Measurements from ENCODE around the gene PPP1R36. TPM values are rescaled to one million over a fixed set of nuclear protein-coding genes. Genes with fewer than 3 reads are reported as not detected.

The PPP1R36 gene
- 0.11 TPM for polyA plus RNA-seq (2013, experiment 1 of 2)
- 0.11 TPM for polyA plus RNA-seq (2013, experiment 2 of 2)

- peaks cover 0 to 3% of the 10 kb centered on the region in 2 donors for H3K4me1 ChIP-seq (ENCODE audit: control insufficient read depth in 2 of 2, insufficient read depth in 1 of 2, low read depth in 1 of 2, low read length in 2 of 2)
- H3K27ac ChIP-seq (replicated peaks; ENCODE audit: low read length), result no peak within 1 kb of the TSS
- H2BK12ac ChIP-seq (ENCODE audit: low read length), result no peak within 1 kb of the TSS
- no peak within 1 kb of the TSS for H2AK5ac ChIP-seq (ENCODE audit: low read depth, low read length)
- H3K27me3 ChIP-seq (ENCODE audit: control insufficient read depth in 3 of 3, insufficient read depth in 3 of 3, low read depth in 1 of 3, low read length in 3 of 3), result peaks cover 0 to 40% (median 25%) of the 10 kb centered on the region in 3 experiments
- H3K4ac ChIP-seq (ENCODE audit: low read length), result no peak within 1 kb of the TSS
- peak within 1 kb of the TSS; percentile 82 for H2AFZ ChIP-seq (ENCODE audit: low read length)
- peak within 1 kb of the TSS; percentile 36 to 82 for H3K4me3 ChIP-seq (ENCODE audit: low read length in 2 of 2)
- H2BK120ac ChIP-seq (ENCODE audit: low read depth, low read length), result no peak within 1 kb of the TSS
- H3K9ac ChIP-seq (ENCODE audit: low read depth, low read length, poor library complexity), result peak within 1 kb of the TSS; percentile 75
- peak within 1 kb of the TSS; percentile 62 for H3K18ac ChIP-seq (ENCODE audit: low read length)
- DNase-seq (ENCODE audit: low spot score), result no peak
- H2BK15ac ChIP-seq (ENCODE audit: low read length), result no peak within 1 kb of the TSS
- H3K4me2 ChIP-seq (ENCODE audit: insufficient read depth, low read length, poor library complexity, severe bottlenecking), result peak within 1 kb of the TSS; percentile 67
- H3K36me3 ChIP-seq (replicated peaks in 1 of 2; ENCODE audit: control insufficient read depth in 2 of 2, insufficient read depth in 2 of 2, low read length in 2 of 2), result no peaks in the 10 kb centered on the region
- H4K8ac ChIP-seq (ENCODE audit: low read depth, low read length), result no peak within 1 kb of the TSS
- H3K14ac ChIP-seq (ENCODE audit: low read length), result no peak within 1 kb of the TSS
- no peak within 1 kb of the TSS for H2BK5ac ChIP-seq (ENCODE audit: low read length)
- H3K23ac ChIP-seq (ENCODE audit: low read depth, low read length, poor library complexity), result peak within 1 kb of the TSS; percentile 20
- H3K9me3 ChIP-seq (replicated peaks in 1 of 2; ENCODE audit: control insufficient read depth in 2 of 2, insufficient read depth in 1 of 2, low read depth in 1 of 2, low read length in 2 of 2), result no peaks in the 10 kb centered on the region
- no peak within 1 kb of the TSS for H4K91ac ChIP-seq (ENCODE audit: low read depth, low read length, poor library complexity)
- WGBS, 2 donors (ENCODE audit: extremely low coverage in 2 of 2, insufficient read length in 2 of 2, insufficient replicate concordance in 1 of 2), result no CpG with 5 or more reads among the region's 54 CpGs
- H3K79me1 ChIP-seq (ENCODE audit: low read depth, low read length), result no peaks in the 10 kb centered on the region
Observed at GRCh38 chr14:64549791-64550620, at the start of gene PPP1R36. PPP1R36 (plus strand) TSS chr14:64549961; CDS start chr14:64549998, 37 bp downstream.

GRCh38 chr14:64500088-64500487, 49.7 kb upstream of the PPP1R36 start:
- no peak overlapping the region for H3K4me3 ChIP-seq (ENCODE audit: low read length in 2 of 2)
- H2BK15ac ChIP-seq (ENCODE audit: low read length), result no peak overlapping the region
- no peaks in the 10 kb centered on the region for H3K79me1 ChIP-seq (ENCODE audit: low read depth, low read length)
- H3K23ac ChIP-seq (ENCODE audit: low read depth, low read length, poor library complexity), result no peak overlapping the region
- no peak overlapping the region for H3K18ac ChIP-seq (ENCODE audit: low read length)
- WGBS, 2 donors (ENCODE audit: extremely low coverage in 2 of 2, insufficient read length in 2 of 2, insufficient replicate concordance in 1 of 2), result no CpG with 5 or more reads among the region's 1 CpG
- H4K8ac ChIP-seq (ENCODE audit: low read depth, low read length), result no peak overlapping the region
- H2BK120ac ChIP-seq (ENCODE audit: low read depth, low read length), result no peak overlapping the region
- H2AK5ac ChIP-seq (ENCODE audit: low read depth, low read length), result no peak overlapping the region
- no peak overlapping the region for H2BK5ac ChIP-seq (ENCODE audit: low read length)
- peaks cover 6 to 13% of the 10 kb centered on the region in 2 donors for H3K4me1 ChIP-seq (ENCODE audit: control insufficient read depth in 2 of 2, insufficient read depth in 1 of 2, low read depth in 1 of 2, low read length in 2 of 2)
- H3K27ac ChIP-seq (replicated peaks; ENCODE audit: low read length), result no peak overlapping the region
- H3K4me2 ChIP-seq (ENCODE audit: insufficient read depth, low read length, poor library complexity, severe bottlenecking), result no peak overlapping the region
- H2BK12ac ChIP-seq (ENCODE audit: low read length), result no peak overlapping the region
- H3K36me3 ChIP-seq (replicated peaks in 1 of 2; ENCODE audit: control insufficient read depth in 2 of 2, insufficient read depth in 2 of 2, low read length in 2 of 2), result peaks cover 0 to 25% of the 10 kb centered on the region in 2 donors
- H4K91ac ChIP-seq (ENCODE audit: low read depth, low read length, poor library complexity), result no peak overlapping the region
- H3K9ac ChIP-seq (ENCODE audit: low read depth, low read length, poor library complexity), result no peak overlapping the region
- no peaks in the 10 kb centered on the region for H3K27me3 ChIP-seq (ENCODE audit: control insufficient read depth in 3 of 3, insufficient read depth in 3 of 3, low read depth in 1 of 3, low read length in 3 of 3)
- no peak overlapping the region for H2AFZ ChIP-seq (ENCODE audit: low read length)
- no peak overlapping the region for H3K14ac ChIP-seq (ENCODE audit: low read length)
- no peak for DNase-seq (ENCODE audit: low spot score)
- no peak overlapping the region for H3K4ac ChIP-seq (ENCODE audit: low read length)
- no peaks in the 10 kb centered on the region for H3K9me3 ChIP-seq (replicated peaks in 1 of 2; ENCODE audit: control insufficient read depth in 2 of 2, insufficient read depth in 1 of 2, low read depth in 1 of 2, low read length in 2 of 2)

DNA sequence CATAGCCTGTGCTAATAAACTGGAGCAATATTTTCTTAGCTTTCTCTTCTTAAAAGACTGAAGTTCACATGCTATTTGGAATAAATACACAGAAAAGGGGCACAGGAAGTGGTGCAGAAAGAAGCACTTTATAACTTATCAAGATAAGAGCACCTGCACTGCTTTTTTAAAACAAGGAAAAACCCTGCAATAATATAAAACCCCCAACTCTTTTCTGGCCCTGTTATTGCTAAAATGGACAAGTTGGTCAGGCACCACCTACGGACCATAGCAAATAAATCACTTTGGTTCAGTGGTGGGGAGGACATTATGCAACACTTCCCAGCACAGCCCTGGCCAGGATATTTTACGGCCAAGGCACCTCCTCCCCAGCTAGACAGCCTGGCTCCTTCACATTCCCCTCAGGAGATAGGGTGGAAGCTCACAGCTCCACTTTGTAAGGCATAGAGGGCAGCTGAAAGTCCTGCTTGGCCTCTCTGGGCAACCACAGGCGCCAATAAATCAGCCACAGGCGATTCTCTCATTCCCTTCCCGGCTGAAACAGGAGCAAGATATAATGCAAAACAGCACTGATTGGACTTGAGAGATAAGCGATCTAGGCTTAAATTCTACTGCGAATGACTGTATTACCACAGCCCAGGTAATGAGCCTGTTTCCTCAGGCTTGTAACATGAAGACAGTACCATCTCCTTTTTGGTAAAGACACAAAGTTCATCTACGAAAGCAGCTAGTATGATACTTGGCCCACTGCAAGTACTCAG, 48.2 kb upstream of the PPP1R36 start:
- no peak overlapping the region for H3K23ac ChIP-seq (ENCODE audit: low read depth, low read length, poor library complexity)
- no peak overlapping the region for H2BK15ac ChIP-seq (ENCODE audit: low read length)
- WGBS, 2 donors (ENCODE audit: extremely low coverage in 2 of 2, insufficient read length in 2 of 2, insufficient replicate concordance in 1 of 2), result no CpG with 5 or more reads among the region's 8 CpGs
- no peak overlapping the region for H2AFZ ChIP-seq (ENCODE audit: low read length)
- H3K27me3 ChIP-seq (ENCODE audit: control insufficient read depth in 3 of 3, insufficient read depth in 3 of 3, low read depth in 1 of 3, low read length in 3 of 3), result no peaks in the 10 kb centered on the region
- H3K36me3 ChIP-seq (replicated peaks in 1 of 2; ENCODE audit: control insufficient read depth in 2 of 2, insufficient read depth in 2 of 2, low read length in 2 of 2), result peaks cover 0 to 20% of the 10 kb centered on the region in 2 donors
- no peak overlapping the region for H2BK120ac ChIP-seq (ENCODE audit: low read depth, low read length)
- DNase-seq (ENCODE audit: low spot score), result no peak
- H2BK12ac ChIP-seq (ENCODE audit: low read length), result no peak overlapping the region
- peaks cover 8 to 17% of the 10 kb centered on the region in 2 donors for H3K4me1 ChIP-seq (ENCODE audit: control insufficient read depth in 2 of 2, insufficient read depth in 1 of 2, low read depth in 1 of 2, low read length in 2 of 2)
- no peak overlapping the region for H4K91ac ChIP-seq (ENCODE audit: low read depth, low read length, poor library complexity)
- H3K4me3 ChIP-seq (ENCODE audit: low read length in 2 of 2), result peak overlapping the region in 1 of 2 donors; percentile 98
- H3K4ac ChIP-seq (ENCODE audit: low read length), result no peak overlapping the region
- no peak overlapping the region for H2AK5ac ChIP-seq (ENCODE audit: low read depth, low read length)
- H3K9me3 ChIP-seq (replicated peaks in 1 of 2; ENCODE audit: control insufficient read depth in 2 of 2, insufficient read depth in 1 of 2, low read depth in 1 of 2, low read length in 2 of 2), result no peaks in the 10 kb centered on the region
- no peaks in the 10 kb centered on the region for H3K79me1 ChIP-seq (ENCODE audit: low read depth, low read length)
- no peak overlapping the region for H2BK5ac ChIP-seq (ENCODE audit: low read length)
- H3K4me2 ChIP-seq (ENCODE audit: insufficient read depth, low read length, poor library complexity, severe bottlenecking), result no peak overlapping the region
- H3K14ac ChIP-seq (ENCODE audit: low read length), result no peak overlapping the region
- H3K18ac ChIP-seq (ENCODE audit: low read length), result no peak overlapping the region
- H4K8ac ChIP-seq (ENCODE audit: low read depth, low read length), result no peak overlapping the region
- H3K27ac ChIP-seq (replicated peaks; ENCODE audit: low read length), result no peak overlapping the region
- no peak overlapping the region for H3K9ac ChIP-seq (ENCODE audit: low read depth, low read length, poor library complexity)

GRCh38 chr14:64502456-64502855, 47.3 kb upstream of the PPP1R36 start:
- peaks cover 0 to 16% of the 10 kb centered on the region in 2 donors for H3K36me3 ChIP-seq (replicated peaks in 1 of 2; ENCODE audit: control insufficient read depth in 2 of 2, insufficient read depth in 2 of 2, low read length in 2 of 2)
- no peak overlapping the region for H3K27ac ChIP-seq (replicated peaks; ENCODE audit: low read length)
- no peak overlapping the region for H3K14ac ChIP-seq (ENCODE audit: low read length)
- H2BK12ac ChIP-seq (ENCODE audit: low read length), result no peak overlapping the region
- peaks cover 9 to 23% of the 10 kb centered on the region in 2 donors for H3K4me1 ChIP-seq (ENCODE audit: control insufficient read depth in 2 of 2, insufficient read depth in 1 of 2, low read depth in 1 of 2, low read length in 2 of 2)
- no peak overlapping the region for H2BK5ac ChIP-seq (ENCODE audit: low read length)
- H3K79me1 ChIP-seq (ENCODE audit: low read depth, low read length), result no peaks in the 10 kb centered on the region
- no peak overlapping the region for H4K91ac ChIP-seq (ENCODE audit: low read depth, low read length, poor library complexity)
- H3K4me3 ChIP-seq (ENCODE audit: low read length in 2 of 2), result peak overlapping the region in 1 of 2 donors; percentile 98
- H2BK120ac ChIP-seq (ENCODE audit: low read depth, low read length), result no peak overlapping the region
- no peak overlapping the region for H4K8ac ChIP-seq (ENCODE audit: low read depth, low read length)
- H2AFZ ChIP-seq (ENCODE audit: low read length), result peak overlapping the region; percentile 98
- no peak overlapping the region for H3K23ac ChIP-seq (ENCODE audit: low read depth, low read length, poor library complexity)
- no peak for DNase-seq (ENCODE audit: low spot score)
- no CpG with 5 or more reads among the region's 6 CpGs for WGBS, 2 donors (ENCODE audit: extremely low coverage in 2 of 2, insufficient read length in 2 of 2, insufficient replicate concordance in 1 of 2)
- no peaks in the 10 kb centered on the region for H3K27me3 ChIP-seq (ENCODE audit: control insufficient read depth in 3 of 3, insufficient read depth in 3 of 3, low read depth in 1 of 3, low read length in 3 of 3)
- H3K4me2 ChIP-seq (ENCODE audit: insufficient read depth, low read length, poor library complexity, severe bottlenecking), result peak overlapping the region; percentile 90
- no peak overlapping the region for H3K18ac ChIP-seq (ENCODE audit: low read length)
- no peak overlapping the region for H3K4ac ChIP-seq (ENCODE audit: low read length)
- no peak overlapping the region for H3K9ac ChIP-seq (ENCODE audit: low read depth, low read length, poor library complexity)
- no peak overlapping the region for H2AK5ac ChIP-seq (ENCODE audit: low read depth, low read length)
- H2BK15ac ChIP-seq (ENCODE audit: low read length), result no peak overlapping the region
- H3K9me3 ChIP-seq (replicated peaks in 1 of 2; ENCODE audit: control insufficient read depth in 2 of 2, insufficient read depth in 1 of 2, low read depth in 1 of 2, low read length in 2 of 2), result no peaks in the 10 kb centered on the region
